Measurements from ENCODE around the gene TEKT1. TPM values are rescaled to one million over a fixed set of nuclear protein-coding genes. Genes with fewer than 3 reads are reported as not detected.

TEKT1 gene
- total RNA-seq, 2 experiments from 2014 or later = not detected

DNA sequence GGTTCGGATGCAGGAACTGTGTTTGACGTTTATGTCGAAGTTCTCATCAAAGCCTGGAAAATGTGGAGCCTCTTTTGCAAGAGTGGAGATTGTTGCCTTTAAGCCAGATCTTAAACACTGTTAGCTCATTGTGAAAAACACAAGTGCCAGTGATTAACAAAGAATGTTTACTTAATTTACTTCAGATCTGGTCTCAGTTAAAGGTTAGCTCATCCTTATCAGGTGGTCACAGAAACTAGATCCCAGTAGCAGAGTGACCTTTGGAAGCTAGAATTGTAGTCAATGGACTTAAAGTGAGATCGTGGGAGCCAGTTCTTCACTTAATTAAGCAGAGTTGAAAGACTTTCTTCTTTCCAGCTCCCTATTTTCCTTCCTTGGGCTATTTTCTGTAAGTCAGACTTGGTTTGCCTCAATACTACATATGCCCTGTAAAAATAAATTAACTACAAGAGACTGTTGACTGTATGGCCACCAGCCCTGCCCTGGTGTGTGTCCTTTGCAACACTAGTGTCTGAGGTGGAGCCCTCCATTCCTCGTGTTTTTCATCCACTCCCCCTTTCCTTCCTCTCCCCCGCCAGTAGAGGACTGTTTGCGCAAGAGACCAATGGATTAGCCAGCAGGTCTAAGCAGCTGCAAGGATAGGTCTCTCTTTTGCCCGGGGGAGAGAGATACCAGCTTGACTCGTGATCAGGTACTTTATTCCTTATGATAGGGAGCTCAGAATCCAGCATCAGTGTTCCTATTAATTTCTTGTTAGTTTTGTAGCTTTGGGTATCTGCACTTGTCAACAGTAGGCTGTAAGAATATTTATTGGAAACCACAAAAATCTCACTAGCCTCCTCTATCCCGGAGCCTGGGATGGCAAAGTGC, 35.3 kb downstream of the TEKT1 start:
- Mint-ChIP-seq H3K4me1 (ENCODE audit: low read depth) (no peaks in the 10 kb centered on the region), H3K27me3 (peaks cover 15% of the 10 kb centered on the region), H3K27ac (no peak overlapping the region), H3K36me3 (ENCODE audit: low read depth) (no peaks in the 10 kb centered on the region), H3K4me3 (no peak overlapping the region), H3K9me3 (no peaks in the 10 kb centered on the region)
- ChIA-PET CTCF (no interaction called here), POLR2A (no interaction called here)
- Histone ChIP-seq H3K4me1 (ENCODE audit: insufficient read depth, low read length) (no peaks in the 10 kb centered on the region), H3K36me3 (ENCODE audit: insufficient read depth, low read length) (no peaks in the 10 kb centered on the region), H3K9me3 (ENCODE audit: control insufficient read depth in 1 of 2, insufficient read depth in 1 of 2, low read length in 2 of 2) (no peaks in the 10 kb centered on the region), H3K4me3 (ENCODE audit: low read length) (no peak overlapping the region), H3K27me3 (ENCODE audit: control insufficient read depth in 1 of 2, insufficient read depth in 2 of 2, low read length in 2 of 2) (peaks cover 2 to 5% of the 10 kb centered on the region in 2 experiments), H3K27ac (ENCODE audit: low read depth in 1 of 2, low read length in 2 of 2) (no peak overlapping the region)
- ATAC-seq (ENCODE audit: poor library complexity) (no peak), DNase-seq (no peak)
- intact Hi-C loops (cut with DNase I, micrococcal nuclease) = no loop called here
- no peak for TF ChIP-seq CTCF (IDR thresholded peaks at IDR 0.05)

GRCh38 chr17:6793748-6794493, 37.6 kb downstream of the TEKT1 start:
- Histone ChIP-seq H3K4me3 (ENCODE audit: low read length) (no peak overlapping the region), H3K27ac (ENCODE audit: low read depth in 1 of 2, low read length in 2 of 2) (no peak overlapping the region), H3K36me3 (ENCODE audit: insufficient read depth, low read length) (no peaks in the 10 kb centered on the region), H3K4me1 (ENCODE audit: insufficient read depth, low read length) (no peaks in the 10 kb centered on the region), H3K9me3 (ENCODE audit: control insufficient read depth in 1 of 2, insufficient read depth in 1 of 2, low read length in 2 of 2) (no peaks in the 10 kb centered on the region), H3K27me3 (ENCODE audit: control insufficient read depth in 1 of 2, insufficient read depth in 2 of 2, low read length in 2 of 2) (peaks cover 4 to 17% of the 10 kb centered on the region in 2 experiments)
- no peak for TF ChIP-seq CTCF (IDR thresholded peaks at IDR 0.05)
- POLR2A ChIA-PET = no interaction called here
- ATAC-seq (ENCODE audit: poor library complexity) (no peak), DNase-seq (no peak)
- CTCF ChIA-PET = no interaction called here
- H3K36me3 Mint-ChIP-seq (ENCODE audit: low read depth) = no peaks in the 10 kb centered on the region
- no peaks in the 10 kb centered on the region for H3K4me1 Mint-ChIP-seq (ENCODE audit: low read depth)
- H3K4me3 Mint-ChIP-seq = no peak overlapping the region
- intact Hi-C loops (cut with DNase I, micrococcal nuclease) = no loop called here
- peaks cover 33% of the 10 kb centered on the region for H3K27me3 Mint-ChIP-seq
- no peak overlapping the region for H3K27ac Mint-ChIP-seq
- H3K9me3 Mint-ChIP-seq = no peaks in the 10 kb centered on the region

GRCh38 chr17:6789146-6789545, 42.4 kb downstream of the TEKT1 start:
- peaks cover 13% of the 10 kb centered on the region for H3K4me1 Mint-ChIP-seq (ENCODE audit: low read depth)
- H3K27ac Mint-ChIP-seq = no peak overlapping the region
- H3K36me3 ChIP-seq (ENCODE audit: insufficient read depth, low read length) = no peaks in the 10 kb centered on the region
- peaks cover 68% of the 10 kb centered on the region for H3K27me3 Mint-ChIP-seq
- H3K4me1 ChIP-seq (ENCODE audit: insufficient read depth, low read length) = no peaks in the 10 kb centered on the region
- intact Hi-C loops (cut with DNase I, micrococcal nuclease) = loop anchor here in 1 of 2 experiments (5.0 kb wide), 1 partner anchor 52 kb away; no protein-coding TSS in a partner anchor
- ChIA-PET CTCF (no interaction called here), POLR2A (no interaction called here)
- H3K4me3 Mint-ChIP-seq = no peak overlapping the region
- H3K36me3 Mint-ChIP-seq (ENCODE audit: low read depth) = no peaks in the 10 kb centered on the region
- H3K9me3 ChIP-seq (ENCODE audit: control insufficient read depth in 1 of 2, insufficient read depth in 1 of 2, low read length in 2 of 2) = no peaks in the 10 kb centered on the region
- H3K9me3 Mint-ChIP-seq = peaks cover 5% of the 10 kb centered on the region
- H3K27me3 ChIP-seq (ENCODE audit: control insufficient read depth in 1 of 2, insufficient read depth in 2 of 2, low read length in 2 of 2) = peaks cover 12 to 33% of the 10 kb centered on the region in 2 experiments
- no peak for TF ChIP-seq CTCF (IDR thresholded peaks at IDR 0.05)
- ATAC-seq (ENCODE audit: poor library complexity) (no peak), DNase-seq (no peak)
- H3K4me3 ChIP-seq (ENCODE audit: low read length) = no peak overlapping the region
- H3K27ac ChIP-seq (ENCODE audit: low read depth in 1 of 2, low read length in 2 of 2) = no peak overlapping the region
